ENCODE data around the gene PHPT1.
A peak's percentile ranks its signal among the peaks of the same experiment; 100 is the strongest.
"Not testable (repeated sequence)": the region's sequence is repeated elsewhere in the genome, so short reads cannot be mapped to it uniquely, and the experiment has no call there.

Gene PHPT1

DNA sequence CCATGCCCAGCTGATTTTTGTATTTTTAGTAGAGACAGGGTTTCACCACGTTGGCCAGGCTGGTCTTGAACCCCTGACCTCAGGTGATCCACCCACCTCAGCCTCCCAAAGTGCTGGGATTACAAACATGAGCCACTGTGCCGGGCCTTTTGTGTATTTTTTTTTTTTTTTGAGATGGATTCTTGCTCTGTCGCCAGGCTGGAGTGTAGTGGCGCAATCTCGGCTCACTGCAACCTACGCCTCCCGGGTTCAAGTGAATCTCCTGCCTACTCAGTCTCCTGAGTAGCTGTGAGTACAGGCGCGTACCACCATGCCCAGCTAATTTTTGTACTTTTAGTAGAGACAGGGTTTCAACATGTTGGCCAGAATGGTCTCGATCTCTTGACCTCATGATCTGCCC lies 34.5 kb downstream of the PHPT1 start:
- not testable (repeated sequence) for DNase-seq (ENCODE audit: low read depth in 2 of 2)

DNA sequence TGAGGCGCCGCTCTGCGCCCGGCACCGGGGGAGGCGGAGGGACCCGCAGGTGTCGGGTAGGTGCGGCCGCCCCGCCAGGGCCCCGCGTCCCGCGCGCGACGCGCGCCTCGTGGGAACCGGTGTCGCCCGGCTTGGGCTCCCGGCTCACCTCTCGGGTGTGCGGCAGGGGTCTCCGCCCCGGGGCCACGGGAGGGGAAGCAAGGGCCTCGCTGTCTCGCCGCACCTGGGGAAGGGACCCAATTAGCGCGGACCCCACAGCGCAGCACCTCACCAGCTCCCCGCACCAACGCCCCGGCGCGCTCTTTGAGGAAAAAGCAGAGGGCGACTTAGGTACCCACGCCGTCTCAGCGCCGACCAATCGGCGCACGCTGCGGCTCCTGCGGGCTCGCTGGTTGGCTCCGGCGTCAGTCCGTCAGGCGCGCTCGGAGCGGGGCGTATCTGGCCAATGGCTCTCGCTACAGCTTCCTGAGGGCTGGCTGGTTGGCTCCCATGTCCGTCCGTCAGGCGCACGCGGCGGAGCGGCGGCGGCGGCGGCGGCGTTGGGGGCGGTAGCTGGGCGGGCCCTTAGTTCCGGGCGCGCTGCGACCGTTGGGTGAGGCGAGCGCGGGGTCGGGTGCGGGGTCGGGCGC lies 36.9 kb downstream of the PHPT1 start, which contains the start of gene TRAF2:
TRAF2 (plus strand) TSS at position 567 of the 629 bp plus-strand sequence. CDS start 12,225 bp downstream, outside the sequence.
- DNase-seq (ENCODE audit: low read depth in 2 of 2): peak; percentile 97

GRCh38 chr9:136886610-136887597 lies 37.7 kb downstream of the PHPT1 start:
- peak; percentile 30 to 32 for DNase-seq (ENCODE audit: low read depth in 2 of 2)

GRCh38 chr9:136888454-136888853 lies 39.2 kb downstream of the PHPT1 start:
- no peak for DNase-seq (ENCODE audit: low read depth in 2 of 2)

- no peak for DNase-seq (ENCODE audit: low read depth in 2 of 2)
Measured at GRCh38 chr9:136889858-136890257, 40.6 kb downstream of the PHPT1 start.

GRCh38 chr9:136890661-136891060 lies 41.5 kb downstream of the PHPT1 start:
- no peak for DNase-seq (ENCODE audit: low read depth in 2 of 2)

GRCh38 chr9:136896027-136896426 lies 46.8 kb downstream of the PHPT1 start:
- no peak for DNase-seq (ENCODE audit: low read depth in 2 of 2)

DNA sequence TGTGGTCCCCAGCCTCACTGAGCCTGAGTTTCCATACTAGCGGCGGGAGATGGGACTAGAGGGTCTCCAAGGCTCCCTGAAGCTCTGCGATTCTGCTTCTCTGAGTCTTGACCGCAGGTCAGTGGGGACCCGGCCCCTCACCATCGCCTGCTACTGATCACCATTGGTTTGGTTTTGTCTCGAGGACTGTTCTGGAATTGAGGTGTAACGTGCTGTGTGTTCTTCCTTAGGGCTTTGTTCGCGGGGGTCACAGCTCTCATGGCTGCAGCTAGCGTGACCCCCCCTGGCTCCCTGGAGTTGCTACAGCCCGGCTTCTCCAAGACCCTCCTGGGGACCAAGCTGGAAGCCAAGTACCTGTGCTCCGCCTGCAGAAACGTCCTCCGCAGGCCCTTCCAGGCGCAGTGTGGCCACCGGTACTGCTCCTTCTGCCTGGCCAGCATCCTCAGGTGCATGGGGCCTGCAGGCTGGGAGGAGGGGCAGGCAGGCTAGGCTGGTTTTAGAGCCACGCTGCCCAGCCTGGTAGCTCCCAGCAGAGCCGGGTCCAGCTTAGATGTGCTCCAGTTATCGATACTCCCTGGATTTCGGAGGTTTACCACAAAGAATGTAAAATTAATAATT lies 49.4 kb downstream of the PHPT1 start:
- DNase-seq (ENCODE audit: low read depth in 2 of 2): no peak

DNA sequence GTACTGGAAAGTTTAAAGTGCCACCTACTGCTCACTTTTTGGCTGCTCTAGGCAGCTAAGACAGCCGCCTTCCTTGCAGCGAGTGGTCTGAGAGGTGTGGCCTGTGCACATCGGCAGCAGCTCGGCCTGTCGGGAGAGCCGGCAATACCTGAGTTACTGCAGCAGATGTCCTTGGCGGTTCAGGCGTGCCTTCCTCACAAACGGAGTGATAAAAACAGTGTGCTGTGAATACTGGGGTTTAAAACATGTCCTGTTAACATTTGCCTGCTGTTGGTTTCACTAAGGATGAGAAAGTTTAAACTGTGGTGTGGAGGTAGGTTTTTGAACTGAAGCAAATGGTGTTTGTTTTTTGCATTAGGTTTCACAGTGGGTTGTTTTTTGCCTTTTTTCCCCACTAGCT lies 50.0 kb downstream of the PHPT1 start:
- DNase-seq (ENCODE audit: low read depth in 2 of 2): no peak

- no peak for DNase-seq (ENCODE audit: low read depth in 2 of 2)
Measured at GRCh38 chr9:136900556-136900955, 51.3 kb downstream of the PHPT1 start.

All from stimulated activated CD4-positive, alpha-beta T cell treated with anti-CD3 and anti-CD28 coated beads, Interleukin-4, amount 100 ng/mL, for 48 hours (primary cell).